Colonic mucosa (tissue), 4 donors: ENCODE data around the gene LRRC26. TPM values are rescaled to one million over a fixed set of nuclear protein-coding genes. Genes with fewer than 3 reads are reported as not detected.

Source experiments
- DNase-seq: peaks from one replicate; pipeline ENCODE4 v3.0.0-alpha.2; 2020
- H3K27ac ChIP-seq: fragments of 200-600 bp; one replicate; pipeline ENCODE4 v1.8.0; 2021
- H3K27me3 ChIP-seq: fragments of 200-600 bp; one replicate; pipeline ENCODE4 v1.8.0; 2021
- H3K36me3 ChIP-seq: fragments of 200-600 bp; one replicate; pipeline ENCODE4 v1.8.0; 2021
- H3K4me1 ChIP-seq: fragments of 200-600 bp; one replicate; pipeline ENCODE4 v1.8.0; 2021; ENCODE audit warnings: mild to moderate bottlenecking
- H3K4me3 ChIP-seq: fragments of 200-600 bp; one replicate; pipeline ENCODE4 v1.8.0; 2021
- H3K9ac ChIP-seq, 2 donors: one replicate each; pipeline ENCODE4 v1.7.0; 2013; ENCODE audit warnings: control low read depth in 2 of 2, low read depth in 2 of 2, low read length in 2 of 2
- H3K9me3 ChIP-seq: fragments of 200-600 bp; one replicate; pipeline ENCODE4 v1.8.0; 2021
- CTCF ChIP-seq: fragments of 200-600 bp; IDR thresholded peaks from one replicate; pipeline ENCODE4 v1.8.0; 2022; ENCODE audit warnings: antibody characterized with exemption, mild to moderate bottlenecking
- intact Hi-C: fragments of 100-400 bp; cut with DNase I; formaldehyde crosslinking; loops from one replicate; pipeline ENCODE4 v1.14.1; 2022
- total RNA-seq, 2 donors: library from RNA; stranded (reverse); fragmentation: NEBNext Ultra II Directional in 1 of 2; extraction: Animal tissue kit (Norgen Biotek cat#: 25700) in 1 of 2; gene quantifications; one replicate each; pipeline ENCODE4 v1.2.1, GENCODE V29; 2021
- donor health status: healthy.
- donor health status: DM: no; HTN: no; CAD: no.
- donor health status: DM: no; HTN: no; CAD: no.

The LRRC26 gene
- total RNA-seq, 2 donors from 2014 or later = 64.6 to 95.8 TPM

- peak overlapping the region; percentile 40 for H3K4me3 ChIP-seq
These were observed 1.9 kb downstream of the LRRC26 start for GRCh38 chr9:137167747-137168572.

GRCh38 chr9:137167277-137167746 is 2.5 kb downstream of the LRRC26 start:
- no peak for TF ChIP-seq CTCF
- Histone ChIP-seq H3K9me3 (no peaks in the 10 kb centered on the region), H3K4me3 (peak overlapping the region; percentile 40), H3K27me3 (peaks cover 74% of the 10 kb centered on the region), H3K27ac (no peak overlapping the region), H3K36me3 (no peaks in the 10 kb centered on the region), H3K4me1 (peaks cover 30% of the 10 kb centered on the region), H3K9ac (no peak overlapping the region)
- intact Hi-C loops = no loop called here
- DNase-seq = no peak

More at GRCh38 chr9:137167747-137168572, 1.9 kb downstream of the LRRC26 start:
- DNase-seq = peak; percentile 84
- peaks cover 25% of the 10 kb centered on the region for H3K4me1 ChIP-seq
- no peak overlapping the region for H3K27ac ChIP-seq
- no peak overlapping the region for H3K9ac ChIP-seq
- intact Hi-C loops = no loop called here
- no peak for TF ChIP-seq CTCF
- H3K9me3 ChIP-seq = no peaks in the 10 kb centered on the region
- H3K27me3 ChIP-seq = peaks cover 68% of the 10 kb centered on the region
- no peaks in the 10 kb centered on the region for H3K36me3 ChIP-seq

GRCh38 chr9:137166380-137167229 is 3.2 kb downstream of the LRRC26 start:
- H3K27me3 ChIP-seq = peaks cover 81% of the 10 kb centered on the region
- H3K36me3 ChIP-seq = no peaks in the 10 kb centered on the region
- intact Hi-C loops = no loop called here
- no peak for DNase-seq
- H3K9me3 ChIP-seq = no peaks in the 10 kb centered on the region
- no peak for TF ChIP-seq CTCF
- no peak overlapping the region for H3K27ac ChIP-seq
- no peak overlapping the region for H3K9ac ChIP-seq
- H3K4me3 ChIP-seq = no peak overlapping the region
- H3K4me1 ChIP-seq = peaks cover 34% of the 10 kb centered on the region

GRCh38 chr9:137165250-137165836 is 4.5 kb downstream of the LRRC26 start:
- H3K27me3 ChIP-seq = peaks cover 89% of the 10 kb centered on the region
- H3K9me3 ChIP-seq = no peaks in the 10 kb centered on the region
- no peaks in the 10 kb centered on the region for H3K36me3 ChIP-seq
- no peak for DNase-seq
- no peak for TF ChIP-seq CTCF
- H3K4me1 ChIP-seq = peaks cover 34% of the 10 kb centered on the region
- H3K4me3 ChIP-seq = no peak overlapping the region
- H3K27ac ChIP-seq = no peak overlapping the region
- H3K9ac ChIP-seq = no peak overlapping the region
- intact Hi-C loops = no loop called here
